ENCODE measurements around the gene WWTR1.

The WWTR1 gene

GRCh38 chr3:149545049-149545448 lies 112.8 kb downstream of the WWTR1 start:
- TF ChIP-seq CTCF (IDR thresholded peaks at IDR 0.05; ENCODE audit: low read depth, low read length) = no peak
- H3K4me3 ChIP-seq (ENCODE audit: low read depth, low read length) = no peak overlapping the region

GRCh38 chr3:149542375-149543312 lies 115.2 kb downstream of the WWTR1 start:
- no peak for TF ChIP-seq CTCF (IDR thresholded peaks at IDR 0.05; ENCODE audit: low read depth, low read length)
- H3K4me3 ChIP-seq (ENCODE audit: low read depth, low read length) = no peak overlapping the region

GRCh38 chr3:149541091-149541491 lies 116.7 kb downstream of the WWTR1 start:
- no peak overlapping the region for H3K4me3 ChIP-seq (ENCODE audit: low read depth, low read length)
- peak; percentile 17; the same call in 1 of the 2 replicates for TF ChIP-seq CTCF (IDR thresholded peaks at IDR 0.05; ENCODE audit: low read depth, low read length)

GRCh38 chr3:149538371-149538770 lies 119.5 kb downstream of the WWTR1 start:
- no peak for TF ChIP-seq CTCF (IDR thresholded peaks at IDR 0.05; ENCODE audit: low read depth, low read length)
- no peak overlapping the region for H3K4me3 ChIP-seq (ENCODE audit: low read depth, low read length)

GRCh38 chr3:149536429-149536828 lies 121.4 kb downstream of the WWTR1 start:
- no peak overlapping the region for H3K4me3 ChIP-seq (ENCODE audit: low read depth, low read length)
- no peak for TF ChIP-seq CTCF (IDR thresholded peaks at IDR 0.05; ENCODE audit: low read depth, low read length)

GRCh38 chr3:149535333-149535685 lies 122.5 kb downstream of the WWTR1 start:
- H3K4me3 ChIP-seq (ENCODE audit: low read depth, low read length) = no peak overlapping the region
- TF ChIP-seq CTCF (IDR thresholded peaks at IDR 0.05; ENCODE audit: low read depth, low read length) = no peak

GRCh38 chr3:149534671-149535332 lies 123.0 kb downstream of the WWTR1 start:
- TF ChIP-seq CTCF (IDR thresholded peaks at IDR 0.05; ENCODE audit: low read depth, low read length) = no peak
- no peak overlapping the region for H3K4me3 ChIP-seq (ENCODE audit: low read depth, low read length)

Data from WI38 (cell line).